Spinal cord (tissue), 10 donors: ENCODE data around the gene FCRL2. TPM values are rescaled to one million over a fixed set of nuclear protein-coding genes. Genes with fewer than 3 reads are reported as not detected.

Experiments used
- DNase-seq, 6 donors: peaks; one replicate each; pipeline versions ENCODE4 v3.0.0 to v3.0.0-alpha.2; 2013 to 2015; ENCODE audit warnings: low spot score in 6 of 6, low read depth in 4 of 6
- H3K27ac ChIP-seq: one replicate; pipeline ENCODE4 v1.5.1; 2013; ENCODE audit warnings: low read depth, low read length, control low read depth
- H3K27me3 ChIP-seq: one replicate; pipeline ENCODE4 v1.6.1; 2013; ENCODE audit warnings: low read length; ENCODE audit not compliant: control insufficient read depth, insufficient read depth
- H3K36me3 ChIP-seq: one replicate; pipeline ENCODE4 v1.6.1; 2013; ENCODE audit warnings: low read length; ENCODE audit not compliant: control insufficient read depth, insufficient read depth
- H3K4me1 ChIP-seq: one replicate; pipeline ENCODE4 v1.6.1; 2013; ENCODE audit warnings: low read length; ENCODE audit not compliant: control insufficient read depth, insufficient read depth
- H3K4me3 ChIP-seq: one replicate; pipeline ENCODE4 v1.5.1; 2013; ENCODE audit warnings: low read depth, low read length, control low read depth
- H3K9me3 ChIP-seq: one replicate; pipeline ENCODE4 v1.6.1; 2013; ENCODE audit warnings: low read length; ENCODE audit not compliant: control insufficient read depth, insufficient read depth
- WGBS: methylation state at CpG from one replicate; pipeline ENCODE4 v1.1.5; 2013; ENCODE audit warnings: missing lambda C conversion rate; ENCODE audit not compliant: insufficient coverage; 5-methylcytosine and 5-hydroxymethylcytosine counted together
- polyA plus RNA-seq, 2 donors: library from polyadenylated mRNA; unstranded; fragments of 120-200 nt; gene quantifications; one replicate each; pipeline ENCODE4 v1.2.1, GENCODE V29; 2013; ENCODE audit not compliant: insufficient read length in 2 of 2
- total RNA-seq, 2 donors: library from RNA; depleted of rRNA in 1 of 2; stranded (reverse); fragments of 120-200 nt in 1 of 2; fragments of >200 nt in 1 of 2; gene quantifications; one replicate each; pipeline versions ENCODE4 v1.2.3 to v1.2.4, GENCODE V29; 2013 to 2014
- donor health status: healthy.

FCRL2 gene
- total and polyA plus RNA-seq, 4 donors: 0.20 TPM; not detected in 3

GRCh38 chr1:157723157-157723556, 53.8 kb downstream of the FCRL2 start:
- 80% methylated on average over 1 of the region's 2 CpGs for WGBS
- Histone ChIP-seq H3K27me3 (no peaks in the 10 kb centered on the region), H3K9me3 (peaks cover 9% of the 10 kb centered on the region), H3K4me3 (no peak overlapping the region), H3K4me1 (no peaks in the 10 kb centered on the region), H3K36me3 (no peaks in the 10 kb centered on the region), H3K27ac (no peak overlapping the region)
- DNase-seq: no peak

- H3K36me3 ChIP-seq: no peaks in the 10 kb centered on the region
- H3K9me3 ChIP-seq: peaks cover 9% of the 10 kb centered on the region
Measured at GRCh38 chr1:157721985-157722384, 54.9 kb downstream of the FCRL2 start.

GRCh38 chr1:157715736-157716135, 61.2 kb downstream of the FCRL2 start:
- no peak overlapping the region for H3K4me3 ChIP-seq
- no peaks in the 10 kb centered on the region for H3K27me3 ChIP-seq
- no peaks in the 10 kb centered on the region for H3K36me3 ChIP-seq
- H3K4me1 ChIP-seq: no peaks in the 10 kb centered on the region
- no peak for DNase-seq
- 87% methylated on average over 5 of the region's 5 CpGs for WGBS
- H3K27ac ChIP-seq: no peak overlapping the region
- no peaks in the 10 kb centered on the region for H3K9me3 ChIP-seq

More at GRCh38 chr1:157721985-157722384, 54.9 kb downstream of the FCRL2 start:
- H3K4me3 ChIP-seq: no peak overlapping the region
- H3K4me1 ChIP-seq: no peaks in the 10 kb centered on the region
- no CpG with 5 or more reads among the region's 1 CpG for WGBS
- H3K27ac ChIP-seq: no peak overlapping the region
- H3K27me3 ChIP-seq: no peaks in the 10 kb centered on the region
- DNase-seq: no peak

GRCh38 chr1:157711802-157712201, 65.1 kb downstream of the FCRL2 start:
- Histone ChIP-seq H3K27me3 (no peaks in the 10 kb centered on the region), H3K36me3 (no peaks in the 10 kb centered on the region), H3K4me1 (no peaks in the 10 kb centered on the region), H3K4me3 (no peak overlapping the region), H3K9me3 (no peaks in the 10 kb centered on the region), H3K27ac (no peak overlapping the region)
- no peak for DNase-seq

GRCh38 chr1:157704878-157705277, 72.1 kb downstream of the FCRL2 start:
- no peaks in the 10 kb centered on the region for H3K4me1 ChIP-seq
- no peaks in the 10 kb centered on the region for H3K27me3 ChIP-seq
- H3K9me3 ChIP-seq: no peaks in the 10 kb centered on the region
- no peaks in the 10 kb centered on the region for H3K36me3 ChIP-seq
- no peak for DNase-seq
- H3K27ac ChIP-seq: no peak overlapping the region
- no peak overlapping the region for H3K4me3 ChIP-seq

GRCh38 chr1:157703981-157704380, 73.0 kb downstream of the FCRL2 start:
- WGBS: 57% methylated on average over 3 of the region's 4 CpGs

GRCh38 chr1:157702308-157702825, 74.6 kb downstream of the FCRL2 start:
- no peaks in the 10 kb centered on the region for H3K27me3 ChIP-seq
- no peaks in the 10 kb centered on the region for H3K4me1 ChIP-seq
- no peaks in the 10 kb centered on the region for H3K9me3 ChIP-seq
- DNase-seq: no peak
- no peak overlapping the region for H3K4me3 ChIP-seq
- no CpG with 5 or more reads among the region's 5 CpGs for WGBS
- no peak overlapping the region for H3K27ac ChIP-seq
- H3K36me3 ChIP-seq: no peaks in the 10 kb centered on the region

More at GRCh38 chr1:157703981-157704380, 73.0 kb downstream of the FCRL2 start:
- Histone ChIP-seq H3K4me1 (no peaks in the 10 kb centered on the region), H3K9me3 (no peaks in the 10 kb centered on the region), H3K4me3 (no peak overlapping the region), H3K27me3 (no peaks in the 10 kb centered on the region), H3K36me3 (no peaks in the 10 kb centered on the region), H3K27ac (no peak overlapping the region)
- no peak for DNase-seq

- H3K4me3 ChIP-seq: no peak within 1 kb of the TSS
- H3K27me3 ChIP-seq: no peaks in the 10 kb centered on the region
- H3K4me1 ChIP-seq: no peaks in the 10 kb centered on the region
- 88% methylated on average over 3 of the region's 4 CpGs for WGBS
- DNase-seq: peak in 1 of 6 donors; percentile 33
- H3K27ac ChIP-seq: no peak within 1 kb of the TSS
- H3K9me3 ChIP-seq: no peaks in the 10 kb centered on the region
- no peaks in the 10 kb centered on the region for H3K36me3 ChIP-seq
Measured at GRCh38 chr1:157700732-157701131, 76.2 kb downstream of the FCRL2 start, which contains the start of gene FCRL3. FCRL3 (minus strand) TSS chr1:157700769; CDS start chr1:157700489, 280 bp downstream.

GRCh38 chr1:157700305-157700704, 76.6 kb downstream of the FCRL2 start:
- WGBS: 90% methylated on average over 3 of the region's 5 CpGs
- no peak for DNase-seq
- Histone ChIP-seq H3K4me3 (no peak overlapping the region), H3K36me3 (no peaks in the 10 kb centered on the region), H3K4me1 (no peaks in the 10 kb centered on the region), H3K27me3 (no peaks in the 10 kb centered on the region), H3K27ac (no peak overlapping the region), H3K9me3 (no peaks in the 10 kb centered on the region)

- Histone ChIP-seq H3K9me3 (no peaks in the 10 kb centered on the region), H3K4me3 (no peak overlapping the region), H3K36me3 (no peaks in the 10 kb centered on the region), H3K27ac (no peak overlapping the region), H3K27me3 (no peaks in the 10 kb centered on the region), H3K4me1 (no peaks in the 10 kb centered on the region)
- DNase-seq: no peak
- WGBS: 75% methylated on average over 1 of the region's 4 CpGs
Measured at GRCh38 chr1:157697781-157698569, 79.0 kb downstream of the FCRL2 start.
